ENCODE measurements around the gene RMRP. TPM values are rescaled to one million over a fixed set of nuclear protein-coding genes. Genes with fewer than 3 reads are reported as not detected.

RMRP gene
- total RNA-seq, 1 donor from 2014 or later = 18,328 TPM

GRCh38 chr9:35609001-35609819, 48.6 kb downstream of the RMRP start:
- peaks cover 9% of the 10 kb centered on the region for H3K36me3 Mint-ChIP-seq
- TF ChIP-seq CTCF (conservative IDR thresholded peaks at IDR 0.05) = no peak

GRCh38 chr9:35608221-35608620, 49.6 kb downstream of the RMRP start:
- peaks cover 9% of the 10 kb centered on the region for H3K36me3 Mint-ChIP-seq
- H3K4me3 Mint-ChIP-seq = no peak overlapping the region
- H3K27me3 Mint-ChIP-seq = peaks cover 16% of the 10 kb centered on the region

More at GRCh38 chr9:35609001-35609819, 48.6 kb downstream of the RMRP start:
- no peak overlapping the region for H3K27ac Mint-ChIP-seq
- H3K4me1 Mint-ChIP-seq (ENCODE audit: unreplicated experiment) = peaks cover 14% of the 10 kb centered on the region
- peaks cover 26% of the 10 kb centered on the region for H3K27me3 Mint-ChIP-seq
- H3K4me3 Mint-ChIP-seq = no peak overlapping the region
- DNase-seq (ENCODE audit: extremely low spot score, unreplicated experiment) = no peak
- H3K9me3 Mint-ChIP-seq = no peaks in the 10 kb centered on the region

More at GRCh38 chr9:35608221-35608620, 49.6 kb downstream of the RMRP start:
- Mint-ChIP-seq H3K4me1 (ENCODE audit: unreplicated experiment) (peaks cover 24% of the 10 kb centered on the region), H3K27ac (no peak overlapping the region), H3K9me3 (peaks cover 5% of the 10 kb centered on the region)
- TF ChIP-seq CTCF (conservative IDR thresholded peaks at IDR 0.05) = no peak
- DNase-seq (ENCODE audit: extremely low spot score, unreplicated experiment) = no peak

Small RNAs within 50 kb of the gene (microRNA-seq; reads per million reads assigned to microRNA genes)
- gene MIR4667 = 1.9 reads per million

Other genes starting within 250 kb of the RMRP start
- 6.3 and 22.1 TPM in 2 replicates for gene RUSC2, start 167.9 kb downstream of the RMRP start, total RNA-seq (ENCODE audit: low replicate concordance)
- gene TESK1, start 52.8 kb downstream of the RMRP start, total RNA-seq (ENCODE audit: low replicate concordance) = 30.6 and 42.4 TPM in 2 replicates
- 1.5 and 2.8 TPM in 2 replicates for gene CD72, start 39.6 kb downstream of the RMRP start, total RNA-seq (ENCODE audit: low replicate concordance)
- not detected in 2 replicates for gene SIT1, start 7.1 kb downstream of the RMRP start, total RNA-seq (ENCODE audit: low replicate concordance)
- 15.6 and 17.2 TPM in 2 replicates for gene CCDC107, start 273 bp upstream of the RMRP start, total RNA-seq (ENCODE audit: low replicate concordance)
- 7.1 and 14.2 TPM in 2 replicates for gene ARHGEF39, start 7.2 kb upstream of the RMRP start, total RNA-seq (ENCODE audit: low replicate concordance)
- gene CA9, start 15.9 kb upstream of the RMRP start, total RNA-seq (ENCODE audit: low replicate concordance) = 1.5 TPM in 1 of 2 replicates, not detected in the other
- 17.7 and 241 TPM in 2 replicates for gene TPM2, start 31.9 kb upstream of the RMRP start, total RNA-seq (ENCODE audit: low replicate concordance)
- gene TLN1, start 74.2 kb upstream of the RMRP start, total RNA-seq (ENCODE audit: low replicate concordance) = 136 and 164 TPM in 2 replicates
- 29.1 and 36.4 TPM in 2 replicates for gene CREB3, start 74.6 kb upstream of the RMRP start, total RNA-seq (ENCODE audit: low replicate concordance)
- 100 and 103 TPM in 2 replicates for gene GBA2, start 91.2 kb upstream of the RMRP start, total RNA-seq (ENCODE audit: low replicate concordance)
- 35.0 and 35.7 TPM in 2 replicates for gene RGP1, start 91.3 kb upstream of the RMRP start, total RNA-seq (ENCODE audit: low replicate concordance)
- gene MSMP, start 96.3 kb upstream of the RMRP start, total RNA-seq (ENCODE audit: low replicate concordance) = not detected in 2 replicates
- 4.2 and 23.3 TPM in 2 replicates for gene NPR2, start 133.6 kb upstream of the RMRP start, total RNA-seq (ENCODE audit: low replicate concordance)
- 0.71 and 14.2 TPM in 2 replicates for gene SPAG8, start 154.2 kb upstream of the RMRP start, total RNA-seq (ENCODE audit: low replicate concordance)
- 41.7 and 51.1 TPM in 2 replicates for gene HINT2, start 157.0 kb upstream of the RMRP start, total RNA-seq (ENCODE audit: low replicate concordance)
- gene FAM221B, start 170.7 kb upstream of the RMRP start, total RNA-seq (ENCODE audit: low replicate concordance) = 1.1 TPM in 1 of 2 replicates, not detected in the other
- 13.8 and 27.2 TPM in 2 replicates for gene TMEM8B, start 171.2 kb upstream of the RMRP start, total RNA-seq (ENCODE audit: low replicate concordance)
- not detected in 2 replicates for gene OR13J1, start 212.4 kb upstream of the RMRP start, total RNA-seq (ENCODE audit: low replicate concordance)
- 0.40 TPM in 1 of 2 replicates, not detected in the other for gene HRCT1, start 248.2 kb upstream of the RMRP start, total RNA-seq (ENCODE audit: low replicate concordance)

All from type B pancreatic cell (in vitro differentiated cells).